Panc1 (cell line): ENCODE measurements around the gene TTC13.
"Not testable (repeated sequence)": the region's sequence is repeated elsewhere in the genome, so short reads cannot be mapped to it uniquely, and the experiment has no call there.

Experiments used
- POLR2AphosphoS5 ChIP-seq: IDR thresholded peaks from 2 replicates; pipeline ENCODE4 v1.6.1; 2012; ENCODE audit warnings: mild to moderate bottlenecking, low read depth, low read length, moderate library complexity
- SIN3A ChIP-seq: IDR thresholded peaks from 2 replicates; pipeline ENCODE4 v1.6.1; 2012; ENCODE audit warnings: low read depth, mild to moderate bottlenecking, low read length, moderate library complexity, borderline replicate concordance; ENCODE audit not compliant: insufficient read depth
- TF ChIP-seq, protein P1 (sequence below): fragments of 450-650 bp; IDR thresholded peaks from 2 replicates; pipeline ENCODE4 v1.5.1; 2017; ENCODE audit warnings: mild to moderate bottlenecking
- TF ChIP-seq, protein P2 (sequence below), 2 experiments: IDR thresholded peaks; 2 replicates each; pipeline ENCODE4 v1.6.1; 2011 to 2012; ENCODE audit warnings: low read depth in 2 of 2, control low read depth in 1 of 2, low read length in 1 of 2, mild to moderate bottlenecking in 1 of 2, moderate library complexity in 1 of 2; ENCODE audit not compliant: insufficient read depth in 1 of 2

DNA sequence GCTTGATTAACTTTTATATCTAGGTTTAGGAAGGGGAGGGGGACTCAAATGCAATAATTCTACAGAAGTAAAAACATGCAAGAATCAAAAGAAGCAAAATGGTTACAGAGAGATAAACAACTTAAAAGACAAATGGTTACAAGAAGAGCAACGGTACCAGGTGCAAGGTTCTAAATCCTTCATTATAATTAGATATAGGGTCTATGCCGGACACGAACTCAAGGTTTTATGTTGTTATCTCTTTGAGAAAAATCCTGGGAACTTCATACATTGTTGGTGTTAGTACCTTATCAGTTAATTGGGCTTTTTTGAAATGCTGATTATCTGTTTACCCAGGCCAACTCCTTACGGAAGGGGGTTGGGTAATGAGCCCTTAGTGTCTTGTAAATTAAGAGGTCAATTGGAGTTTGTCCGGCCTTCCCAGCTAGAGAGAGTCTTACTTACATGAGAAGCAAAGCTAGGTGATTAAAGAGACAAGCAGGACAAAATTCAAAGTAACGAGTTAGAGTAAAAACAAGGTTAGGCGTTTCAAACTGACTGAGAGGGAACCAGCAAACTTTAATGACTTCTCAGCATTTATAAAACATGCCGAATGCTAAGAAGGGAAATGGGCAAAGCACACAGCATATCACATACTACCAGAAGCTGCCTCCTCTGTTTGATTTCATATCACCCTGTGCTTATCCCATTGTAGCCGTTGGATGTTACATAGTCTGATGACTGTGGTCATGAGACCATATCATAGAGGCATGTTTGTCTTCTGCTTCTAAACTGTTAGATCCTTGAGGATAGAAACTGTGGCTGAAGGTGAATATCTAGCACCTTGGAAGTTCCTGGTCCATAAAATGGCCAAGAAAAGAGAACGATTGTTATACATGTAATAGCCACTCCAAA lies 6.2 kb upstream of the TTC13 start:
- TF ChIP-seq, protein P1, sequence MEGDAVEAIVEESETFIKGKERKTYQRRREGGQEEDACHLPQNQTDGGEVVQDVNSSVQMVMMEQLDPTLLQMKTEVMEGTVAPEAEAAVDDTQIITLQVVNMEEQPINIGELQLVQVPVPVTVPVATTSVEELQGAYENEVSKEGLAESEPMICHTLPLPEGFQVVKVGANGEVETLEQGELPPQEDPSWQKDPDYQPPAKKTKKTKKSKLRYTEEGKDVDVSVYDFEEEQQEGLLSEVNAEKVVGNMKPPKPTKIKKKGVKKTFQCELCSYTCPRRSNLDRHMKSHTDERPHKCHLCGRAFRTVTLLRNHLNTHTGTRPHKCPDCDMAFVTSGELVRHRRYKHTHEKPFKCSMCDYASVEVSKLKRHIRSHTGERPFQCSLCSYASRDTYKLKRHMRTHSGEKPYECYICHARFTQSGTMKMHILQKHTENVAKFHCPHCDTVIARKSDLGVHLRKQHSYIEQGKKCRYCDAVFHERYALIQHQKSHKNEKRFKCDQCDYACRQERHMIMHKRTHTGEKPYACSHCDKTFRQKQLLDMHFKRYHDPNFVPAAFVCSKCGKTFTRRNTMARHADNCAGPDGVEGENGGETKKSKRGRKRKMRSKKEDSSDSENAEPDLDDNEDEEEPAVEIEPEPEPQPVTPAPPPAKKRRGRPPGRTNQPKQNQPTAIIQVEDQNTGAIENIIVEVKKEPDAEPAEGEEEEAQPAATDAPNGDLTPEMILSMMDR = not testable (repeated sequence)
- not testable (repeated sequence) for TF ChIP-seq POLR2AphosphoS5, SIN3A
- TF ChIP-seq, protein P2, sequence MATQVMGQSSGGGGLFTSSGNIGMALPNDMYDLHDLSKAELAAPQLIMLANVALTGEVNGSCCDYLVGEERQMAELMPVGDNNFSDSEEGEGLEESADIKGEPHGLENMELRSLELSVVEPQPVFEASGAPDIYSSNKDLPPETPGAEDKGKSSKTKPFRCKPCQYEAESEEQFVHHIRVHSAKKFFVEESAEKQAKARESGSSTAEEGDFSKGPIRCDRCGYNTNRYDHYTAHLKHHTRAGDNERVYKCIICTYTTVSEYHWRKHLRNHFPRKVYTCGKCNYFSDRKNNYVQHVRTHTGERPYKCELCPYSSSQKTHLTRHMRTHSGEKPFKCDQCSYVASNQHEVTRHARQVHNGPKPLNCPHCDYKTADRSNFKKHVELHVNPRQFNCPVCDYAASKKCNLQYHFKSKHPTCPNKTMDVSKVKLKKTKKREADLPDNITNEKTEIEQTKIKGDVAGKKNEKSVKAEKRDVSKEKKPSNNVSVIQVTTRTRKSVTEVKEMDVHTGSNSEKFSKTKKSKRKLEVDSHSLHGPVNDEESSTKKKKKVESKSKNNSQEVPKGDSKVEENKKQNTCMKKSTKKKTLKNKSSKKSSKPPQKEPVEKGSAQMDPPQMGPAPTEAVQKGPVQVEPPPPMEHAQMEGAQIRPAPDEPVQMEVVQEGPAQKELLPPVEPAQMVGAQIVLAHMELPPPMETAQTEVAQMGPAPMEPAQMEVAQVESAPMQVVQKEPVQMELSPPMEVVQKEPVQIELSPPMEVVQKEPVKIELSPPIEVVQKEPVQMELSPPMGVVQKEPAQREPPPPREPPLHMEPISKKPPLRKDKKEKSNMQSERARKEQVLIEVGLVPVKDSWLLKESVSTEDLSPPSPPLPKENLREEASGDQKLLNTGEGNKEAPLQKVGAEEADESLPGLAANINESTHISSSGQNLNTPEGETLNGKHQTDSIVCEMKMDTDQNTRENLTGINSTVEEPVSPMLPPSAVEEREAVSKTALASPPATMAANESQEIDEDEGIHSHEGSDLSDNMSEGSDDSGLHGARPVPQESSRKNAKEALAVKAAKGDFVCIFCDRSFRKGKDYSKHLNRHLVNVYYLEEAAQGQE (IDR thresholded peaks at IDR 0.05; ENCODE audit: insufficient read depth in 1 of 2, low read depth in 2 of 2, low read length in 1 of 2) = not testable (repeated sequence)
